WERI-Rb-1 (cell line): ENCODE data around the gene NOG.

Experiments
- DNase-seq: peaks from one replicate; pipeline ENCODE4 v3.0.0-alpha.2; 2020
- H3K27ac ChIP-seq: fragments of 250-450 bp; sonication (Bioruptor Pico); 2 replicates; pipeline ENCODE4 v1.5.1; 2020; ENCODE audit warnings: mild to moderate bottlenecking, moderate library complexity
- H3K27me3 ChIP-seq: fragments of 250-450 bp; sonication (Bioruptor Pico); 2 replicates; pipeline ENCODE4 v1.5.1; 2021; ENCODE audit warnings: mild to moderate bottlenecking, low read depth, moderate library complexity; ENCODE audit not compliant: insufficient read depth, severe bottlenecking
- H3K36me3 ChIP-seq: fragments of 250-450 bp; sonication (Bioruptor Pico); 2 replicates; pipeline ENCODE4 v1.5.1; 2020; ENCODE audit warnings: mild to moderate bottlenecking, moderate library complexity
- H3K4me3 ChIP-seq: 2 replicates; pipeline ENCODE4 v1.5.1; 2011; ENCODE audit warnings: low read depth, mild to moderate bottlenecking, control low read depth, low read length
- H3K9me3 ChIP-seq: fragments of 250-450 bp; sonication (Bioruptor Pico); 2 replicates; pipeline ENCODE4 v1.5.1; 2021; ENCODE audit warnings: mild to moderate bottlenecking, moderate library complexity; ENCODE audit not compliant: severe bottlenecking
- TF ChIP-seq, protein P1 (sequence below): IDR thresholded peaks from 2 replicates; pipeline ENCODE4 v1.5.1; 2011; ENCODE audit warnings: low read depth, mild to moderate bottlenecking, control low read depth, inconsistent platforms, low read length

NOG gene

DNA sequence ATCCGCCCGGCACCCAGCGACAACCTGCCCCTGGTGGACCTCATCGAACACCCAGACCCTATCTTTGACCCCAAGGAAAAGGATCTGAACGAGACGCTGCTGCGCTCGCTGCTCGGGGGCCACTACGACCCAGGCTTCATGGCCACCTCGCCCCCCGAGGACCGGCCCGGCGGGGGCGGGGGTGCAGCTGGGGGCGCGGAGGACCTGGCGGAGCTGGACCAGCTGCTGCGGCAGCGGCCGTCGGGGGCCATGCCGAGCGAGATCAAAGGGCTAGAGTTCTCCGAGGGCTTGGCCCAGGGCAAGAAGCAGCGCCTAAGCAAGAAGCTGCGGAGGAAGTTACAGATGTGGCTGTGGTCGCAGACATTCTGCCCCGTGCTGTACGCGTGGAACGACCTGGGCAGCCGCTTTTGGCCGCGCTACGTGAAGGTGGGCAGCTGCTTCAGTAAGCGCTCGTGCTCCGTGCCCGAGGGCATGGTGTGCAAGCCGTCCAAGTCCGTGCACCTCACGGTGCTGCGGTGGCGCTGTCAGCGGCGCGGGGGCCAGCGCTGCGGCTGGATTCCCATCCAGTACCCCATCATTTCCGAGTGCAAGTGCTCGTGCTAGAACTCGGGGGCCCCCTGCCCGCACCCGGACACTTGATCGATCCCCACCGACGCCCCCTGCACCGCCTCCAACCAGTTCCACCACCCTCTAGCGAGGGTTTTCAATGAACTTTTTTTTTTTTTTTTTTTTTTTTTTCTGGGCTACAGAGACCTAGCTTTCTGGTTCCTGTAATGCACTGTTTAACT lies 1.0 kb downstream of the NOG start:
- no peak for DNase-seq
- Histone ChIP-seq H3K9me3 (no peaks in the 10 kb centered on the region), H3K27me3 (peaks cover 70% of the 10 kb centered on the region), H3K36me3 (no peaks in the 10 kb centered on the region), H3K27ac (no peak overlapping the region), H3K4me3 (peak overlapping the region; percentile 38)
- TF ChIP-seq, protein P1, sequence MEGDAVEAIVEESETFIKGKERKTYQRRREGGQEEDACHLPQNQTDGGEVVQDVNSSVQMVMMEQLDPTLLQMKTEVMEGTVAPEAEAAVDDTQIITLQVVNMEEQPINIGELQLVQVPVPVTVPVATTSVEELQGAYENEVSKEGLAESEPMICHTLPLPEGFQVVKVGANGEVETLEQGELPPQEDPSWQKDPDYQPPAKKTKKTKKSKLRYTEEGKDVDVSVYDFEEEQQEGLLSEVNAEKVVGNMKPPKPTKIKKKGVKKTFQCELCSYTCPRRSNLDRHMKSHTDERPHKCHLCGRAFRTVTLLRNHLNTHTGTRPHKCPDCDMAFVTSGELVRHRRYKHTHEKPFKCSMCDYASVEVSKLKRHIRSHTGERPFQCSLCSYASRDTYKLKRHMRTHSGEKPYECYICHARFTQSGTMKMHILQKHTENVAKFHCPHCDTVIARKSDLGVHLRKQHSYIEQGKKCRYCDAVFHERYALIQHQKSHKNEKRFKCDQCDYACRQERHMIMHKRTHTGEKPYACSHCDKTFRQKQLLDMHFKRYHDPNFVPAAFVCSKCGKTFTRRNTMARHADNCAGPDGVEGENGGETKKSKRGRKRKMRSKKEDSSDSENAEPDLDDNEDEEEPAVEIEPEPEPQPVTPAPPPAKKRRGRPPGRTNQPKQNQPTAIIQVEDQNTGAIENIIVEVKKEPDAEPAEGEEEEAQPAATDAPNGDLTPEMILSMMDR = peak; percentile 32; the same call in 1 of the 2 replicates

DNA sequence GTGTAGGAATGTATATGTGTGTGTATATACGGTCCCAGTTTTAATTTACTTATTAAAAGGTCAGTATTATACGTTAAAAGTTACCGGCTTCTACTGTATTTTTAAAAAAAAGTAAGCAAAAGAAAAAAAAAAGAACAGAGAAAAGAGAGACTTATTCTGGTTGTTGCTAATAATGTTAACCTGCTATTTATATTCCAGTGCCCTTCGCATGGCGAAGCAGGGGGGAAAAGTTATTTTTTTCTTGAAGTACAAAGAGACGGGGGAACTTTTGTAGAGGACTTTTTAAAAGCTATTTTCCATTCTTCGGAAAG lies 1.6 kb downstream of the NOG start:
- H3K4me3 ChIP-seq = no peak overlapping the region
- TF ChIP-seq, protein P1 = no peak

DNA sequence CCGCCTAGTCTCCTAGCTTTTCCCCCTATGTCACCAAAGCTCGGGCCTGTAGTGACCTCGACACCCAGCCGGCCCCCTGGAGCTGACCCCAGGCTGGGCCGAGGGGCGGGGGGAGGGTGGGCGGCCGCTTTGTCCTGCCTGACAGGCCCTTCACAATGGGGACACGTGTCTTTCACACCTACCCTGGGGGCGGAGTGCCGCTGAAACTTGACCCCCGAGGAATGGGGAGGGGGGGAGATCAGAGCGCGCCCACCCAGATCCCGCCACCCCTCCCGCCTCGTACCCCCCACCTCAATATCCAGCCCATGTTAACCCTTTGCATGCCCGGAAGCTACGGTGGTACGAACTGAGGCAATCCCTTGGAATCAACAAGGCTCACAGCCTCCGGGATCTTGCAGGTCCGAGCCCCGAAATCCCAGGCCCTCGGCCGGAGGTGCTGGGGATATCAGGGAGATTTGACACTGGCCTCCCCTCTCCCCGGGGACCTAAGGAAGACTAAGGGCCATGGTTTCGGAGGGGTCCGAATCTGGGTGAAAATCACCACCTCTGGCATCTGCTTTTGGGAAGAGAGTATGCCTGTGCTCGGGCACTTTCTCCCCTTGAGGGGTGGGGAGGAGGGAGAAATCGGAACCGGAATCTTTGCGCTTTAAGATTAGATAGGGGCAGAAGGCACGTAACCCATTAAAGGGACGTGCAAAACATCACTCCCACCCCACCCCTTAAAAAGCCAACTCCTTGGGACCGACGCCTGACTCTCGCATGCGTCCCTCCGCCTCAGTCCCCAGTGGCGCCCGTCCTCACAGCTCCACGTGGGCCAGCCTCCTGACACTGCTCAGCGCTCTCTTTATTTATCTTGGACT lies 2.6 kb downstream of the NOG start:
- TF ChIP-seq, protein P1 = no peak
- peak overlapping the region; percentile 38 for H3K4me3 ChIP-seq
- no peak for DNase-seq
- peaks cover 66% of the 10 kb centered on the region for H3K27me3 ChIP-seq
- H3K36me3 ChIP-seq = no peaks in the 10 kb centered on the region
- H3K27ac ChIP-seq = no peak overlapping the region
- H3K9me3 ChIP-seq = no peaks in the 10 kb centered on the region

More for the DNA sequence above, 1.6 kb downstream of the NOG start:
- no peaks in the 10 kb centered on the region for H3K9me3 ChIP-seq
- peaks cover 70% of the 10 kb centered on the region for H3K27me3 ChIP-seq
- no peaks in the 10 kb centered on the region for H3K36me3 ChIP-seq
- no peak for DNase-seq
- no peak overlapping the region for H3K27ac ChIP-seq

DNA sequence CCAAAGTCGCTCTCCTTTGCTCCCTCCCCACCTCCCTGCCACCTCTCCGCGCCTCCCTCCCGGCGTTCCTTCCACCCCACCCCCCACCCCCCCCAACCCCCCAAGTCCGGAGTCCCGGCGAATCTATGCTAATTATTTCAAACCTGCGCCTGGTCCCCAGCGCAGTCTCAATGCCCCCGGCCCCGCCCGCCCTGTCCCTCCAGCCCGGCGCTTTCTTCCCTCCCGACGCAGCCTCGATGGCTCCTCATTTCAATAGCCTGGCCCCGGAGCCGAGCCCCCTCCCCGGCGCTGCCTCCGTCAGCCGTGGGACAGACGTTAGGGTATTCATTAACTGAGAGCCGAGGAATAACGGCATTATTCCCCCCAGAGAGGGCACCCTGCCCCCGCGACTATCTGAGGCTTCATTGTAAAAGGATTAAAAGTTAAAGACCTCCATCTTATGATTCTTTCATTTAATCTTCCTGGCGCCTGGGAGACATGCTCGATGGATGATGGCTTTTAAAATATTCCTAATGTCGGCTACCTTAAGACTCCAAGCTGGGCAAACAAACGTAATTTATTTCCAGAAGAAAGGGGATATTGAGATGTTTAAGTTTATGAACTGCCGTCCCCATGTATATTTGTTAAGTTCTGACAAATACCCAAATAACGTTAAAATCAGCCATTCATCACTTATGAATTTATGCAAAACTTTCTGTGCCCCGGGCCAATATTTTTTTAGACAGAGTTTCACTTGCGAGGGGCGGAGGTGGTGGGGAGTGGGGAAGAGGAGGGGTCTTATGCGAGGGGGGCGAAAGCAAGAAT lies 3.4 kb downstream of the NOG start:
- peak; percentile 40 for DNase-seq
- no peaks in the 10 kb centered on the region for H3K36me3 ChIP-seq
- peaks cover 59% of the 10 kb centered on the region for H3K27me3 ChIP-seq
- peak overlapping the region; percentile 38 for H3K4me3 ChIP-seq
- no peaks in the 10 kb centered on the region for H3K9me3 ChIP-seq
- TF ChIP-seq, protein P1 = no peak
- H3K27ac ChIP-seq = no peak overlapping the region

DNA sequence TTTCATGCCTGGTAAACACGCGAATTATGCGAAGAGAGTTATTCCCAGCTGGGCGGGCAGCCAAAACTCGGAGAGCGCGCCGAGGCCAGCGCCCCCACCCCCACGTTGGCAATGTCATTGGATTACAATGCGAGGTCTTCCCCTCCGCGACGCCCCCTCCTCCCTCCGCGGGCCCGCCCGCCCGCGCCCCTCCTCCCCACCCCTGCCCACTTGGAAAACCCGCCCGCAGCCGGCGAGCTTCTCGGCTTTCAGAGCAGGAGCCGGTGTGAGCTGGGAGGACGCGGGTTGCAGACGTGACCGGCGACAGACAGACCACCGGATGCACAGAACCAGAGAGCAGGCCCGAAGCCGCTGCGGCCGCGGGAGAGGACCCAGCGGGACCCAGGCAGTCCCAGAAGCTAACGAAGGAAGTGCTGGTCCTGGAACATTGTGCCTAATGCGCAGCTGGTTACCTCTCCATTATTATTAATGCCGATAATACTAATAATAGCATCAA lies 4.0 kb downstream of the NOG start:
- TF ChIP-seq, protein P1 = no peak
- Histone ChIP-seq H3K4me3 (no peak overlapping the region), H3K36me3 (no peaks in the 10 kb centered on the region), H3K27me3 (peaks cover 54% of the 10 kb centered on the region), H3K9me3 (no peaks in the 10 kb centered on the region), H3K27ac (no peak overlapping the region)
- no peak for DNase-seq
